Mesothelial cell of epicardium (in vitro differentiated cells): ENCODE data around the gene LMNB1. TPM values are rescaled to one million over a fixed set of nuclear protein-coding genes. Genes with fewer than 3 reads are reported as not detected.
"Not testable (repeated sequence)": the region's sequence is repeated elsewhere in the genome, so short reads cannot be mapped to it uniquely, and the experiment has no call there.

Experiments used
- DNase-seq, 2 experiments: peaks; one replicate each; pipeline ENCODE4 v3.0.0; 2021; ENCODE audit warnings: low spot score in 2 of 2; ENCODE audit not compliant: unreplicated experiment in 2 of 2
- H3K27ac Mint-ChIP-seq: 2 replicates; pipeline ENCODE4 v1.8.0; 2021; ENCODE audit warnings: mixed read lengths
- H3K27me3 Mint-ChIP-seq: 2 replicates; pipeline ENCODE4 v1.8.0; 2021; ENCODE audit warnings: low read depth, mixed read lengths
- H3K36me3 Mint-ChIP-seq: 2 replicates; pipeline ENCODE4 v1.8.0; 2021; ENCODE audit warnings: mixed read lengths
- H3K4me1 Mint-ChIP-seq: 2 replicates; pipeline ENCODE4 v1.8.0; 2021; ENCODE audit warnings: mixed read lengths
- H3K4me3 Mint-ChIP-seq: 2 replicates; pipeline ENCODE4 v1.8.0; 2021; ENCODE audit warnings: mild to moderate bottlenecking, moderate library complexity, mixed read lengths
- H3K9me3 Mint-ChIP-seq: 2 replicates; pipeline ENCODE4 v1.8.0; 2021; ENCODE audit warnings: mixed read lengths
- total RNA-seq: library from RNA; stranded (reverse); gene quantifications from 3 replicates; pipeline ENCODE4 v1.2.1, GENCODE V29; 2021
- TF ChIP-seq, protein P1 (sequence below): fragments of 200-600 bp; sonication (generic); IDR thresholded peaks from one replicate; pipeline ENCODE4 v1.5.0; 2021; ENCODE audit warnings: antibody characterized with exemption; ENCODE audit not compliant: unreplicated experiment

The LMNB1 gene
- total RNA-seq, 1 donor from 2014 or later = 84.4 TPM

DNA sequence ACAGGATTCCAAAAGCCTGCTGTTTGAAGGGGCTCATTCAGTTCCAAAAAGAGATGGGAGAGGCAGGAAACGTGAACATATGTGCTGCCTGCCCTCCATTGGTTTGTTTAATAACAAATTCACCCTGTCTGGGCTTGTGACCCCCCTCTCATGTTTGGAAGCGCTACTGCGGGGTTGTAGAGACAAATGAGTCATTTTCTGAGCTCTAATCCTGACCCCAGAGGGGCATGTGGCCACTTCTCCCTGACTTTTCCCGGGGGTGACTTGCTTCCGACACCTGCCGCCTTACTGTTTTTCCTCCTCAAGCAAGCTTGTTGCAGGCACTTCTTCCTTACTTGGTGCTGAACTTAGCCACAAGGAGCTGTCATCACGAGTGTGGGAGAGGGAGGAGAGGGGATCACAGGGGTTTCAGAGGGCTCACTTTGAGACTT is 75.9 kb downstream of the LMNB1 start:
- no peak overlapping the region for H3K4me3 Mint-ChIP-seq
- no peak for DNase-seq
- no peak overlapping the region for H3K27ac Mint-ChIP-seq
- H3K36me3 Mint-ChIP-seq = peaks cover 6% of the 10 kb centered on the region
- TF ChIP-seq, protein P1, sequence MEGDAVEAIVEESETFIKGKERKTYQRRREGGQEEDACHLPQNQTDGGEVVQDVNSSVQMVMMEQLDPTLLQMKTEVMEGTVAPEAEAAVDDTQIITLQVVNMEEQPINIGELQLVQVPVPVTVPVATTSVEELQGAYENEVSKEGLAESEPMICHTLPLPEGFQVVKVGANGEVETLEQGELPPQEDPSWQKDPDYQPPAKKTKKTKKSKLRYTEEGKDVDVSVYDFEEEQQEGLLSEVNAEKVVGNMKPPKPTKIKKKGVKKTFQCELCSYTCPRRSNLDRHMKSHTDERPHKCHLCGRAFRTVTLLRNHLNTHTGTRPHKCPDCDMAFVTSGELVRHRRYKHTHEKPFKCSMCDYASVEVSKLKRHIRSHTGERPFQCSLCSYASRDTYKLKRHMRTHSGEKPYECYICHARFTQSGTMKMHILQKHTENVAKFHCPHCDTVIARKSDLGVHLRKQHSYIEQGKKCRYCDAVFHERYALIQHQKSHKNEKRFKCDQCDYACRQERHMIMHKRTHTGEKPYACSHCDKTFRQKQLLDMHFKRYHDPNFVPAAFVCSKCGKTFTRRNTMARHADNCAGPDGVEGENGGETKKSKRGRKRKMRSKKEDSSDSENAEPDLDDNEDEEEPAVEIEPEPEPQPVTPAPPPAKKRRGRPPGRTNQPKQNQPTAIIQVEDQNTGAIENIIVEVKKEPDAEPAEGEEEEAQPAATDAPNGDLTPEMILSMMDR = no peak
- no peaks in the 10 kb centered on the region for H3K9me3 Mint-ChIP-seq
- no peaks in the 10 kb centered on the region for H3K27me3 Mint-ChIP-seq
- peaks cover 44% of the 10 kb centered on the region for H3K4me1 Mint-ChIP-seq

DNA sequence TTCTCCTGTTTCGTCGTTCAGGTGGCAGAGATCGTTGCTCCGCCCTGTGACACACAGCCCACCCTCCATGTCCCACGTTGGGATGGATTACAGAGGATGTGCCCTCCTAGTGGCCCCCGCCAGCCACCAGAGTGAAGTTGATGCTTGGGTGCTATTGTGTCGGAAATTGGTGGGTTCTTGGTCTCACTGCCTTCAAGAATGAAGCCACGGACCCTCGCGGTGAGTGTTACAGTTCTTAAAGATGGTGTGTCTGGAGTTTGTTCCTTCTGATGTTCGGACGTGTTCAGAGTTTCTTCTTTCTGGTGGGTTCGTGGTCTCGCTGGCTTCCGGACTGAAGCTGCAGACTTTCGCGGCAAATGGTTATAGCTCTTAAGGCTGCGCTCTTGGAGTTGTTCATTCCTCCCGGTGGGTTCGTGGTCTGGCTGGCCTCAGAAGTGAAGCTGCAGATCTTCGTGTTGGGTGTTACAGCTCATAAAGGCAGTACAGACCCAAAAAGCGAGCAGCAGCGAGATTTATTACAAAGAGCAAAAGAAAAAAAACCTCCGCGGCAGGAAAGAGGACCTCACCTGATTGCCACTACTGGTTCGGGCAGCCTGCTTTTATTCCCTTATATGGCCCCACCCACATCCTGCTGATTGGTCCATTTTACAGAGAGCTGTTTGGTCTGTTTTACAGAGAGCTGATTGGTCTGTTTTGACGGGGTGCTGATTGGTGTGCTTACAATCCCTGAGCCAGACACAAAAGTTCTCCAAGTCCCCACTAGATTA is 76.8 kb downstream of the LMNB1 start:
- H3K27ac Mint-ChIP-seq, H3K9me3 Mint-ChIP-seq, H3K36me3 Mint-ChIP-seq, DNase-seq, H3K4me3 Mint-ChIP-seq, H3K27me3 Mint-ChIP-seq: not testable (repeated sequence)
- peaks cover 44% of the 10 kb centered on the region for H3K4me1 Mint-ChIP-seq

DNA sequence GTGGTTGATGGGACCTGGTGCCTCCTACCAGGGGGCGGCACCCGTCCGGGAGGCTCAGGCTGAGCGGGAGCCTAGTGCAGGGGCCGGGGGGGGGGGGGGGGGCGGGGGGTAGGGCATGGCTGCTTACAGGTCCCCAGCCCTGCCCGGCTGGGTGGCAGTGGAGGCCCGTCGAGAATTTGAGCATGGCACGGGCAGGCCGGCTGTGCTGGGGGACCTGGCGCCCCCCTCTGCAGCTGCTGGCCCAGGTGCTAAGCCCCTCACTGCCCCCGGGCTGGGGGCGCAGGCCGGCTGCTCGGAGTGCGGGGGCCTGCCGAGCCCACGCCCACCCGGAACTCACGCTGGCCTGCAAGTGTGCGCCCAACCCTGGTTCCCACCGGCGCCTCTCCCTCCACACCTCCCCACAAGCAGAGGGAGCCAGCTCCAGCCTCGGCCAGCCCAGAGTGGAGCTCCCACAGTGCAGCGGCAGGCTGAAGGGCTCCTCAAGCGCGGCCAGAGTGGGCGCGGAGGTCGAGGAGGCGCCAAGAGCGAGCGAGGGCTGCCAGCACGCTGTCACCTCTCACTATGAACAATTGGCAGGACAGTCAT is 77.7 kb downstream of the LMNB1 start:
- peaks cover 6% of the 10 kb centered on the region for H3K36me3 Mint-ChIP-seq
- H3K27ac Mint-ChIP-seq = no peak overlapping the region
- H3K9me3 Mint-ChIP-seq = no peaks in the 10 kb centered on the region
- H3K27me3 Mint-ChIP-seq = no peaks in the 10 kb centered on the region
- peaks cover 38% of the 10 kb centered on the region for H3K4me1 Mint-ChIP-seq
- DNase-seq = no peak
- TF ChIP-seq, protein P1 = no peak
- no peak overlapping the region for H3K4me3 Mint-ChIP-seq

DNA sequence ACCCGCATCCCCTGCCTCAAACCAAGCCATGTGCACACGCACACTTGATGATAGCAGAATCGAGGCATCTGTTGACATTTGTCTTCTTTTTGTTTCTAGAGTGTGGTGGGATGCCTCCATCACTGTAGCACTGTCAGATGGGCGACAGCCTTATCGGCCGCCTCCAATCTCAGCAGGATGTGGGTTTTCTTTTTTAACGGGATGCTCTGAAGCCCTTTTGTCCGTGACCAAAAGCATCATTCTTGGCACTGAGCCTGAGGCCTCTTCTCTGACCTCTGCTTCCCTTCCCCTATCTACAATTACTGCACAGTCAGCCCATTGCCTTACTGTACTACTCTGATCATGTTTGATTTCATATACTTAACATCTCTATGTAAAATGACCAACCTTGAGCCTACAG is 78.3 kb downstream of the LMNB1 start:
- Mint-ChIP-seq H3K36me3 (peaks cover 6% of the 10 kb centered on the region), H3K4me1 (peaks cover 38% of the 10 kb centered on the region), H3K4me3 (no peak overlapping the region), H3K27ac (peak overlapping the region; percentile 66), H3K9me3 (no peaks in the 10 kb centered on the region), H3K27me3 (no peaks in the 10 kb centered on the region)
- peak in 1 of 2 experiments; percentile 19 for DNase-seq
- TF ChIP-seq, protein P1 = no peak

DNA sequence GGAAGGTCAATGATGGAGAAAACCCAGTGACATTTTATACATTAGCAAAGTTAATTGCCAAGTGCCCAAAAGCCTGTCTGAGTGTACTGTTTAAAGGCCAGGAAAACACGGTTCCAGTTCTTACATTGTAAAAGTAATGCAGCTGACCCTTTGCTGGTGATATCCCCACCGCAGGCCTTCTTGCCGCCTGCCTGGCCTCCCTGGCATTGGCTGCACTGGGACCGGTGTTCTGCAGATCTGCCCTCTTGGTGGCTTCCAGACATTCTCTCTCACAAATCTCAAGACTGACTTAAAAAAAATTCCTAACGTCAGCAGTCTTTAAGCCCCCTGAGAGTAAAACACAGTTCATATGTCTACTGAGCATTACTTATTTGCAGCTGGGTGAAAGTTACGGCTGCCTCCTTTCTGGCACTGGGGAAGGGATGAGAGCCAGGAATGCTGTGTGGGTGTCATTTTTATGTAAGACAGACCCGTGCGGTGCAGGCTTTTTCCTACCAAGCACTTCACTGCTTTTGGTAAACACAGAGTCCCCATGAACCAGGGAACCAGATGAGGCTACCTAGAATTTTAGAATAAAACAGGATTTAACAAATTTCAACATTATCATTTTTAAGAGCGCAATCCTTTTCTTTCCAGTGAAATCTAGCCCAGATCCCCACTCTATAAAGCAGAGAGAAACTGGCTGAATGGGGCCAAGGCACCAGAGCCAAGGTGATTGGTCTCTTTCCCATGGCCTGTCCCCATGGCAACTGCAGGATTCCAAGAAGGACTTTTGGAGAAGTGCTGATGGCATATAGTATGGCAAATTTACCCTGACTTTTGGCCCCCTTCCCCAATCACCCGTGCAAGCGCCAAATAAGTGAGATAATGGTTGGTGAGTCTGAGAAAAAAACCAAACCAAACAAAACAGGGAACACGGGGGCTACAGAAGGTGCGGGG is 80.8 kb downstream of the LMNB1 start:
- H3K4me3 Mint-ChIP-seq = no peak overlapping the region
- TF ChIP-seq, protein P1 = no peak
- no peaks in the 10 kb centered on the region for H3K27me3 Mint-ChIP-seq
- H3K4me1 Mint-ChIP-seq = peaks cover 34% of the 10 kb centered on the region
- H3K27ac Mint-ChIP-seq = peak overlapping the region; percentile 84
- DNase-seq = no peak
- H3K36me3 Mint-ChIP-seq = peaks cover 6% of the 10 kb centered on the region
- no peaks in the 10 kb centered on the region for H3K9me3 Mint-ChIP-seq

DNA sequence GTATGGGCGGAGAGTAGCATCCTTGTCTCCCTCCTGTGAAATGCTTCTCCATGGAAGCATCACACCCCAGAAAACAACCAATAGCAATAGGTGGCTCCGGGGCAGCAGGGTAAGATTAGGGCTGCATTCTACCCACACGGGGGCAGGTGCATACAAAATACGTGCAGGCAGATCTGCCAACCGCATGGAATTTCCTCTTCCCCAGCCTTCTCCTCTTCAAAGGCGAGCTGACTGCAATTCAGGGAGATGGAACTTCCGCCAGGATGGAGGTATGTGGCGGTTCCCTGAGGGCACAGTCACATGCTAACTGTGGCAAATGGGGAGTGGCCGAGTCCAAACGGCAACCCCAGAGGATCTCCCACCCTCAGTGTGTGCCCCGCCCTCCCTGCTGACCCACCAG is 81.5 kb downstream of the LMNB1 start:
- Mint-ChIP-seq H3K27ac (peak overlapping the region; percentile 84), H3K4me3 (no peak overlapping the region), H3K9me3 (no peaks in the 10 kb centered on the region), H3K36me3 (peaks cover 5% of the 10 kb centered on the region), H3K27me3 (no peaks in the 10 kb centered on the region), H3K4me1 (peaks cover 31% of the 10 kb centered on the region)
- TF ChIP-seq, protein P1 = no peak
- DNase-seq = no peak
